WTC11 (cell line): ENCODE data around the gene COL5A1. TPM values are rescaled to one million over a fixed set of nuclear protein-coding genes. Genes with fewer than 3 reads are reported as not detected.

ENCODE experiments used
- ATAC-seq: fragments of 200-7000 bp; cut with Tn5 transposase; 2 replicates; pipeline ENCODE4 v1.10.0; 2021; ENCODE audit warnings: mild to moderate bottlenecking, moderate library complexity
- CTCF ChIA-PET: fragments of 300-600 bp; sonication (Branson Sonifier 250); formaldehyde crosslinking; loops from one replicate; lab custom pipeline; 2021; ENCODE audit warnings: antibody characterized with exemption; lab: Charles Lee
- POLR2A ChIA-PET: fragments of 350-600 bp; sonication (Branson Sonifier 250); formaldehyde crosslinking; loops from one replicate; lab custom pipeline; 2021; ENCODE audit warnings: antibody characterized with exemption; lab: Charles Lee
- DNase-seq: peaks from one replicate; pipeline ENCODE4 v3.0.0; 2021; ENCODE audit warnings: low spot score
- H3K27ac Mint-ChIP-seq: 2 replicates; pipeline ENCODE4 v1.8.0; 2021; ENCODE audit warnings: mixed read lengths
- H3K27me3 Mint-ChIP-seq: 2 replicates; pipeline ENCODE4 v1.8.0; 2021; ENCODE audit warnings: low read depth, mild to moderate bottlenecking, moderate library complexity, mixed read lengths
- H3K36me3 Mint-ChIP-seq: 2 replicates; pipeline ENCODE4 v1.8.0; 2021; ENCODE audit warnings: mixed read lengths
- H3K4me1 Mint-ChIP-seq: 2 replicates; pipeline ENCODE4 v1.8.0; 2022; ENCODE audit warnings: mixed read lengths
- H3K4me3 Mint-ChIP-seq: 2 replicates; pipeline ENCODE4 v1.8.0; 2021; ENCODE audit warnings: mild to moderate bottlenecking, moderate library complexity, mixed read lengths
- H3K9me3 Mint-ChIP-seq: 2 replicates; pipeline ENCODE4 v1.8.0; 2021; ENCODE audit warnings: mixed read lengths
- ELF4 ChIP-seq: sonication (generic); formaldehyde crosslinking; IDR thresholded peaks from 2 replicates; pipeline ENCODE4 v1.8.1; 2022; ENCODE audit warnings: low read depth, mild to moderate bottlenecking, moderate library complexity, missing genetic modification reagents
- GRHL2 ChIP-seq: fragments of 250-450 bp; sonication (Bioruptor Pico); IDR thresholded peaks from 2 replicates; pipeline ENCODE4 v1.8.0; 2022; ENCODE audit warnings: mild to moderate bottlenecking, moderate library complexity; ENCODE audit not compliant: insufficient replicate concordance, severe bottlenecking
- HMGA2 ChIP-seq: fragments of 250-450 bp; sonication (Bioruptor Pico); IDR thresholded peaks from 2 replicates; pipeline ENCODE4 v1.4.0; 2021; ENCODE audit warnings: mild to moderate bottlenecking, moderate library complexity
- JAZF1 ChIP-seq: fragments of 250-450 bp; sonication (Bioruptor Pico); IDR thresholded peaks from 2 replicates; pipeline ENCODE4 v1.9.0; 2021; ENCODE audit warnings: moderate library complexity, mild to moderate bottlenecking, inconsistent platforms
- NFYB ChIP-seq: sonication (generic); formaldehyde crosslinking; conservative IDR thresholded peaks from 2 replicates; pipeline ENCODE4 v1.8.0; 2022; ENCODE audit warnings: low read depth, missing genetic modification reagents
- PRRX2 ChIP-seq: fragments of 250-450 bp; sonication (Bioruptor Pico); IDR thresholded peaks from 2 replicates; pipeline ENCODE4 v1.8.0; 2021; ENCODE audit warnings: mild to moderate bottlenecking
- SMAD4 ChIP-seq: sonication (generic); formaldehyde crosslinking; IDR thresholded peaks from 2 replicates; pipeline ENCODE4 v1.8.0; 2022; ENCODE audit warnings: mild to moderate bottlenecking, missing genetic modification reagents
- TEAD4 ChIP-seq: sonication (generic); formaldehyde crosslinking; IDR thresholded peaks from 2 replicates; pipeline ENCODE4 v1.8.0; 2022; ENCODE audit warnings: mild to moderate bottlenecking, missing genetic modification reagents
- USF1 ChIP-seq: sonication (generic); formaldehyde crosslinking; IDR thresholded peaks from 2 replicates; pipeline ENCODE4 v1.8.0; 2022; ENCODE audit warnings: mild to moderate bottlenecking, missing genetic modification reagents
- ZNF138 ChIP-seq: sonication (generic); formaldehyde crosslinking; conservative IDR thresholded peaks from 2 replicates; pipeline ENCODE4 v1.8.1; 2022; ENCODE audit warnings: mild to moderate bottlenecking, moderate library complexity, missing genetic modification reagents
- ZNF219 ChIP-seq: sonication (generic); formaldehyde crosslinking; IDR thresholded peaks from 2 replicates; pipeline ENCODE4 v1.8.0; 2023; ENCODE audit warnings: missing genetic modification reagents, mild to moderate bottlenecking, borderline replicate concordance
- total RNA-seq: library from RNA; stranded (reverse); gene quantifications from 3 replicates; pipeline ENCODE4 v1.2.3, GENCODE V29; 2021
- TF ChIP-seq, protein P1 (sequence below): sonication (generic); formaldehyde crosslinking; IDR thresholded peaks from 2 replicates; pipeline ENCODE4 v1.8.1; 2023; ENCODE audit warnings: mild to moderate bottlenecking, missing genetic modification reagents, moderate library complexity
- TF ChIP-seq, protein P2 (sequence below): fragments of 200-600 bp; IDR thresholded peaks from 2 replicates; pipeline ENCODE4 v1.8.0; 2022; ENCODE audit warnings: antibody characterized with exemption
- TF ChIP-seq, protein P3 (sequence below): fragments of 250-450 bp; sonication (Bioruptor Pico); conservative IDR thresholded peaks from 2 replicates; pipeline ENCODE4 v1.9.0; 2021; ENCODE audit warnings: mild to moderate bottlenecking
- TF ChIP-seq, protein P4 (sequence below): fragments of 250-450 bp; sonication (Bioruptor Pico); IDR thresholded peaks from 2 replicates; pipeline ENCODE4 v1.8.0; 2021; ENCODE audit warnings: mild to moderate bottlenecking
- TF ChIP-seq, protein P5 (sequence below): sonication (generic); formaldehyde crosslinking; IDR thresholded peaks from 2 replicates; pipeline ENCODE4 v1.8.1; 2022; ENCODE audit warnings: mild to moderate bottlenecking, missing genetic modification reagents, moderate library complexity, borderline replicate concordance

COL5A1 gene
- total RNA-seq, 1 experiment from 2014 or later: 13.5 TPM

DNA sequence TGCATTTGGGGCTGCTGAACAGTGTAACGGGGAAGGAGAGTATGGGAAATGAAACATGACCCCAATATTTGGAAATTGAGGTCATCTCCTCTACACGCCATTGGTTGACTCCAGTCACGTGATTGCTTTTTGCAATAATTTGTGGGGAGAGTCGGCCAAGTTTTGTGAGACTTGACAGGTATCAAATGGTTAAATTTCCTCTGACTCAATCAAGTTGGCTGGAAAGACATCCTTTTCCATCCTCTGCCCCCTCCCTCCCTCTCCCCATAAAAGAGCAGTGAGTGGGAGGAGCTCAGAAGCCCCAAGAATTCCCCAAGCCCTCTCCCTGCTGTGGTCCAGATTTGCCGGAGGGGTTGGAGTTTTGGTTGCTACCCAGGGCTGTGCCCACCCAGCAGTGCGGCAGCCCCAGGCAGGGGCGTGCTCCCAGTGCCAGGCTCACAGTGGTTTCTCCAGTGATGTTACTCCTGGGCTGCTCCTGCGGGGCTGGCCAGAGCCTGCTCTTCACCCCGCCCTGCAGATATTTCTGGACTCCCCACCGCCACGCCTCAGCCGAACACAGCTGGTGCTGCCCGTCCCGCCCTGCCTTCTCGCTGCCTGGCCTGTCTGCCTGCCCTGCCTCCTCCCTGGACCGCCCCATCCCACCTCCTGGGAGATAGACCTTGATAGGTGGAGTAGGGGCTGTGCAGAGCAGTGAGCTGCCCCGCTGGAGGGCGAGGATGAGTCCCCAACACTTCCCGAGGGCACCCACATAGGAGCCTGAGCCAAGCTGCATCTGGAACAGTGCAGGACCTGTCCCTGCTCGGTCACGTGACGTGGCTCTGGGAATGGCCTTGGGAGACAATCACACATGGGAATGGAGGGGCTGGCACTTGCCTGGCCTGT lies 3.4 kb downstream of the COL5A1 start (continued):
- no peak for TF ChIP-seq ZNF138 (CRISPR knock-in tag)
- no peak for TF ChIP-seq HMGA2 (CRISPR knock-in tag)
- TF ChIP-seq NFYB (CRISPR knock-in tag): peak; percentile 48

DNA sequence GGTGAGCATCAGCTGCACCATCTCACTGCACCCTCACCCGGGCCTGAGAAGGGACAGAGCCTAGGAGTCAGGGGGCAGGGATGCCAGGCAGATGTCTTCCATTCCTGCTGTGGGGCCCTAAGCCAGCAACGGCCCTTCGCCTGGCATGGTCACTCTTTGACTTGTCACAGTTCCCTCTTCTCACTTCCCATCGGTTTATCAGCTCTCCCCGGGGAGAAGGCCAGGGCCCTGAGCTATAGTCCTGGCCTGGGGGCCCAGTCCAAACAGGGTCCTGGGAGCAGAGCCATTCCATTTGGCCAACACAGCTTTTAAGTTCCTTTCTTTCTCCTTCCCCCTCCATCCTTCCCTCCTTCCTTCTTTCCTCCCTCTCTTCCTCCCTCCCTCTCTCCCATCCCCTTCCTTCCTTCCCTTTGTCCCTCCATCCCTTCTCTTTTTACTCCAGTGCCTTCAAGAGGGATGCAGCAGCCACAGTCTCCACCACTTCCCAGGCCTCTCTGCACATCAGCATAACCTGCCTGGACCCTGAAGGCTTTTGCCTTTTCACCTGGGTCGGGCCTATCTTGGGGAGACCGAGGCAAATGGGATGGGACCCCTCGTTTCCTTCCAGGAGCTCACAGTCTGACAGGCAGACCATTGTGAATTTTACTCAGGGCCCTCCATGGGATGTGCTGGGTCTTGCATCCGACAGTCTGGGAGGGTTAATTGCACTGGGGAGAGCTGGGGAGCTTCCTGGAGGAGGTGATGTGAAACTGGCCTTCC lies 4.2 kb downstream of the COL5A1 start:
- CTCF ChIA-PET: interaction anchor here (0.7 to 2.2 kb wide), 7 partner anchors 10 to 240 kb away, joined by 3 to 8 read pairs (median 3); no protein-coding TSS in a partner anchor
- TF ChIP-seq TEAD4 (CRISPR knock-in tag): no peak
- TF ChIP-seq JAZF1 (CRISPR knock-in tag): no peak
- no peak for TF ChIP-seq ELF4
- TF ChIP-seq, protein P1, sequence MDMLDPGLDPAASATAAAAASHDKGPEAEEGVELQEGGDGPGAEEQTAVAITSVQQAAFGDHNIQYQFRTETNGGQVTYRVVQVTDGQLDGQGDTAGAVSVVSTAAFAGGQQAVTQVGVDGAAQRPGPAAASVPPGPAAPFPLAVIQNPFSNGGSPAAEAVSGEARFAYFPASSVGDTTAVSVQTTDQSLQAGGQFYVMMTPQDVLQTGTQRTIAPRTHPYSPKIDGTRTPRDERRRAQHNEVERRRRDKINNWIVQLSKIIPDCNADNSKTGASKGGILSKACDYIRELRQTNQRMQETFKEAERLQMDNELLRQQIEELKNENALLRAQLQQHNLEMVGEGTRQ (CRISPR knock-in tag): no peak
- no peak; the same call in 1 of the 2 replicates for TF ChIP-seq USF1 (CRISPR knock-in tag)
- TF ChIP-seq GRHL2 (CRISPR knock-in tag): no peak
- TF ChIP-seq SMAD4 (CRISPR knock-in tag): no peak
- no peak for TF ChIP-seq PRRX2 (CRISPR knock-in tag)
- TF ChIP-seq, protein P2, sequence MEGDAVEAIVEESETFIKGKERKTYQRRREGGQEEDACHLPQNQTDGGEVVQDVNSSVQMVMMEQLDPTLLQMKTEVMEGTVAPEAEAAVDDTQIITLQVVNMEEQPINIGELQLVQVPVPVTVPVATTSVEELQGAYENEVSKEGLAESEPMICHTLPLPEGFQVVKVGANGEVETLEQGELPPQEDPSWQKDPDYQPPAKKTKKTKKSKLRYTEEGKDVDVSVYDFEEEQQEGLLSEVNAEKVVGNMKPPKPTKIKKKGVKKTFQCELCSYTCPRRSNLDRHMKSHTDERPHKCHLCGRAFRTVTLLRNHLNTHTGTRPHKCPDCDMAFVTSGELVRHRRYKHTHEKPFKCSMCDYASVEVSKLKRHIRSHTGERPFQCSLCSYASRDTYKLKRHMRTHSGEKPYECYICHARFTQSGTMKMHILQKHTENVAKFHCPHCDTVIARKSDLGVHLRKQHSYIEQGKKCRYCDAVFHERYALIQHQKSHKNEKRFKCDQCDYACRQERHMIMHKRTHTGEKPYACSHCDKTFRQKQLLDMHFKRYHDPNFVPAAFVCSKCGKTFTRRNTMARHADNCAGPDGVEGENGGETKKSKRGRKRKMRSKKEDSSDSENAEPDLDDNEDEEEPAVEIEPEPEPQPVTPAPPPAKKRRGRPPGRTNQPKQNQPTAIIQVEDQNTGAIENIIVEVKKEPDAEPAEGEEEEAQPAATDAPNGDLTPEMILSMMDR: no peak
- TF ChIP-seq, protein P3, sequence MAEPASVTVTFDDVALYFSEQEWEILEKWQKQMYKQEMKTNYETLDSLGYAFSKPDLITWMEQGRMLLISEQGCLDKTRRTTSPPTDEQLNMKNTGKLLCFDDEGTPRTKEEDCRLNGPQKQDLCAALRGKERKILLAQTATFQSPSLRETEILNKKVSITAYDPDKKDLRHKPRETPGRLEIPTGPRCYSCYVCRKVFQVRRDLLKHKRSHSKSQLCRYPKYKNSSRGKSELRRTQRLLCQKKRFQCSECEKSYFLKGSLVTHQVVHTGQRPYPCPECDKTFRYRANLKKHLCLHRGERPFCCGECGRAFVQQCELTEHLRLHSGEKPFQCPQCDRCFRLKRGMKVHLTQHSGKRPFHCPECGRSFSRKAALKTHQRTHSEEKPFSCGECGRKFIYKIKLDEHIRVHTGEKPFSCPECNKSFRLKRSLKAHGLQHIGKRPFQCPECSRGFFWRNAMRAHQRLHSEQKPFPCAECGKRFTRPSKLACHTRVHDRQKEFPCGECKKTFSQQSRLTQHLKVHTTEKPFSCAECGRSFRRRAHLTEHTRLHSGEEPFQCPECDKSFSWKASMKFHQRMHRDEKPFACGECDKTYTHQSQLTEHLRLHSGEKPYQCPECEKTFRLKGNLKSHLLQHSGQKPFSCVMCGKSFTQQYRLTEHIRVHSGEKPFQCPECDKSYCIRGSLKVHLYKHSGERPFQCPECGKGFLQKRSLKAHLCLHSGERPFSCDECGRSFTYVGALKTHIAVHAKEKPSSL: no peak
- TF ChIP-seq, protein P4, sequence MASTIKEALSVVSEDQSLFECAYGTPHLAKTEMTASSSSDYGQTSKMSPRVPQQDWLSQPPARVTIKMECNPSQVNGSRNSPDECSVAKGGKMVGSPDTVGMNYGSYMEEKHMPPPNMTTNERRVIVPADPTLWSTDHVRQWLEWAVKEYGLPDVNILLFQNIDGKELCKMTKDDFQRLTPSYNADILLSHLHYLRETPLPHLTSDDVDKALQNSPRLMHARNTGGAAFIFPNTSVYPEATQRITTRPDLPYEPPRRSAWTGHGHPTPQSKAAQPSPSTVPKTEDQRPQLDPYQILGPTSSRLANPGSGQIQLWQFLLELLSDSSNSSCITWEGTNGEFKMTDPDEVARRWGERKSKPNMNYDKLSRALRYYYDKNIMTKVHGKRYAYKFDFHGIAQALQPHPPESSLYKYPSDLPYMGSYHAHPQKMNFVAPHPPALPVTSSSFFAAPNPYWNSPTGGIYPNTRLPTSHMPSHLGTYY (CRISPR knock-in tag): no peak
- no peak for TF ChIP-seq ZNF219 (CRISPR knock-in tag)
- TF ChIP-seq, protein P5, sequence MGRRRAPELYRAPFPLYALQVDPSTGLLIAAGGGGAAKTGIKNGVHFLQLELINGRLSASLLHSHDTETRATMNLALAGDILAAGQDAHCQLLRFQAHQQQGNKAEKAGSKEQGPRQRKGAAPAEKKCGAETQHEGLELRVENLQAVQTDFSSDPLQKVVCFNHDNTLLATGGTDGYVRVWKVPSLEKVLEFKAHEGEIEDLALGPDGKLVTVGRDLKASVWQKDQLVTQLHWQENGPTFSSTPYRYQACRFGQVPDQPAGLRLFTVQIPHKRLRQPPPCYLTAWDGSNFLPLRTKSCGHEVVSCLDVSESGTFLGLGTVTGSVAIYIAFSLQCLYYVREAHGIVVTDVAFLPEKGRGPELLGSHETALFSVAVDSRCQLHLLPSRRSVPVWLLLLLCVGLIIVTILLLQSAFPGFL (CRISPR knock-in tag): no peak
- no peaks in the 10 kb centered on the region for H3K36me3 Mint-ChIP-seq
- POLR2A ChIA-PET: no interaction called here
- peaks cover 15% of the 10 kb centered on the region for H3K27me3 Mint-ChIP-seq
- no peaks in the 10 kb centered on the region for H3K9me3 Mint-ChIP-seq
- DNase-seq (no peak), ATAC-seq (no peak)
- H3K4me1 Mint-ChIP-seq: peaks cover 25% of the 10 kb centered on the region
- no peak overlapping the region for H3K4me3 Mint-ChIP-seq
- no peak overlapping the region for H3K27ac Mint-ChIP-seq
